ENCODE measurements around the gene DNAH6. TPM values are rescaled to one million over a fixed set of nuclear protein-coding genes. Genes with fewer than 3 reads are reported as not detected.

DNAH6 gene
- total and polyA plus RNA-seq, 9 of the 15 experiments (the other 6 are each of a cell fraction or from before 2014, with no cell fraction given): 0.01 to 0.04 (median 0.01) TPM; not detected in 5

DNA sequence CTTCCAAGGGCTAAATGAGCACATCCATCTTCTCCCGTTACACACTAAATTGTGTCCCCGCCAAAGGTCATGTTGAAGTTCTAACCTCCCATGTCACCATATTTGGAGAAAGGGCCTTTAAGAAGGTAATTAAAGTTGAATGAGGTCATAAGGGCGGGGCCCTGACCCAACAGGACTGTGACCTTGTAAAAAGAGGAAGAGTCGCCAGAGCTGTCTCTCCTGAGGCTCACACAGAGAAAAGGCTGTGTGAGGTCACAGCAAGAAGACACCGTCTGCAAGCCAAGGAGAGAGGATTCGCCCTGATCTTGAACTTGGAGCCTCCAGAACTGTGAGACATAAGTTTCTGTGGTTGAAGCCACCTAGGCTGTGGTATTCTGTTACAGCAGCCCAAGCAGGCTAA is 340.5 kb downstream of the DNAH6 start (continued):
- TF ChIP-seq JUN (IDR thresholded peaks at IDR 0.05; ENCODE audit: borderline replicate concordance, low read depth, low read length): peak; percentile 76
- TF ChIP-seq JUN (CRISPR knock-in tag; IDR thresholded peaks at IDR 0.05; ENCODE audit: borderline replicate concordance): no peak
- peak; percentile 83 for TF ChIP-seq CREM (IDR thresholded peaks at IDR 0.05; ENCODE audit: low read depth)
- no peak for TF ChIP-seq ZNF77 (CRISPR knock-in tag; IDR thresholded peaks at IDR 0.05)
- TF ChIP-seq, protein P1, sequence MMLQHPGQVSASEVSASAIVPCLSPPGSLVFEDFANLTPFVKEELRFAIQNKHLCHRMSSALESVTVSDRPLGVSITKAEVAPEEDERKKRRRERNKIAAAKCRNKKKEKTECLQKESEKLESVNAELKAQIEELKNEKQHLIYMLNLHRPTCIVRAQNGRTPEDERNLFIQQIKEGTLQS (IDR thresholded peaks at IDR 0.05): peak; percentile 78
- TF ChIP-seq, protein P1 (CRISPR knock-in tag; conservative IDR thresholded peaks at IDR 0.05): 0 out of 2 replicates have a peak, but pooled peaks have one; percentile 32
- no peak for TF ChIP-seq SRSF9 (IDR thresholded peaks at IDR 0.05; ENCODE audit: borderline replicate concordance, low read depth, low read length)
- TF ChIP-seq, protein P2, sequence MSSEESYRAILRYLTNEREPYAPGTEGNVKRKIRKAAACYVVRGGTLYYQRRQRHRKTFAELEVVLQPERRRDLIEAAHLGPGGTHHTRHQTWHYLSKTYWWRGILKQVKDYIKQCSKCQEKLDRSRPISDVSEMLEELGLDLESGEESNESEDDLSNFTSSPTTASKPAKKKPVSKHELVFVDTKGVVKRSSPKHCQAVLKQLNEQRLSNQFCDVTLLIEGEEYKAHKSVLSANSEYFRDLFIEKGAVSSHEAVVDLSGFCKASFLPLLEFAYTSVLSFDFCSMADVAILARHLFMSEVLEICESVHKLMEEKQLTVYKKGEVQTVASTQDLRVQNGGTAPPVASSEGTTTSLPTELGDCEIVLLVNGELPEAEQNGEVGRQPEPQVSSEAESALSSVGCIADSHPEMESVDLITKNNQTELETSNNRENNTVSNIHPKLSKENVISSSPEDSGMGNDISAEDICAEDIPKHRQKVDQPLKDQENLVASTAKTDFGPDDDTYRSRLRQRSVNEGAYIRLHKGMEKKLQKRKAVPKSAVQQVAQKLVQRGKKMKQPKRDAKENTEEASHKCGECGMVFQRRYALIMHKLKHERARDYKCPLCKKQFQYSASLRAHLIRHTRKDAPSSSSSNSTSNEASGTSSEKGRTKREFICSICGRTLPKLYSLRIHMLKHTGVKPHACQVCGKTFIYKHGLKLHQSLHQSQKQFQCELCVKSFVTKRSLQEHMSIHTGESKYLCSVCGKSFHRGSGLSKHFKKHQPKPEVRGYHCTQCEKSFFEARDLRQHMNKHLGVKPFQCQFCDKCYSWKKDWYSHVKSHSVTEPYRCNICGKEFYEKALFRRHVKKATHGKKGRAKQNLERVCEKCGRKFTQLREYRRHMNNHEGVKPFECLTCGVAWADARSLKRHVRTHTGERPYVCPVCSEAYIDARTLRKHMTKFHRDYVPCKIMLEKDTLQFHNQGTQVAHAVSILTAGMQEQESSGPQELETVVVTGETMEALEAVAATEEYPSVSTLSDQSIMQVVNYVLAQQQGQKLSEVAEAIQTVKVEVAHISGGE (CRISPR knock-in tag; IDR thresholded peaks at IDR 0.05): 0 out of 6 replicates have a peak, but pooled peaks of 1 of the 3 experiments have one; percentile 29
- no peak for TF ChIP-seq ZNF778 (CRISPR knock-in tag; IDR thresholded peaks at IDR 0.05)
- no peak for TF ChIP-seq TAF1 (IDR thresholded peaks at IDR 0.05; ENCODE audit: control insufficient read depth, extremely low read depth, insufficient read depth, low read length, severe bottlenecking)
- TF ChIP-seq LARP7 (IDR thresholded peaks at IDR 0.05): no peak
- TF ChIP-seq THRAP3 (IDR thresholded peaks at IDR 0.05; ENCODE audit: borderline replicate concordance): no peak
- peak; percentile 58; the same call in 1 of the 2 replicates for TF ChIP-seq MTA3 (IDR thresholded peaks at IDR 0.05; ENCODE audit: borderline replicate concordance)
- no peak for TF ChIP-seq LCOR (CRISPR knock-in tag; IDR thresholded peaks at IDR 0.05)
- TF ChIP-seq ATF1 (CRISPR knock-in tag; IDR thresholded peaks at IDR 0.05): no peak
- TF ChIP-seq ATF1 (tag; IDR thresholded peaks at IDR 0.05): peak; percentile 77
- peak; percentile 80 for TF ChIP-seq CTBP1 (IDR thresholded peaks at IDR 0.05; ENCODE audit: borderline replicate concordance)
- no peak for TF ChIP-seq C11orf30 (IDR thresholded peaks at IDR 0.05; ENCODE audit: low read depth)
- no peak for TF ChIP-seq EP300 (IDR thresholded peaks at IDR 0.05; ENCODE audit: low read length)
- TF ChIP-seq, protein P3, sequence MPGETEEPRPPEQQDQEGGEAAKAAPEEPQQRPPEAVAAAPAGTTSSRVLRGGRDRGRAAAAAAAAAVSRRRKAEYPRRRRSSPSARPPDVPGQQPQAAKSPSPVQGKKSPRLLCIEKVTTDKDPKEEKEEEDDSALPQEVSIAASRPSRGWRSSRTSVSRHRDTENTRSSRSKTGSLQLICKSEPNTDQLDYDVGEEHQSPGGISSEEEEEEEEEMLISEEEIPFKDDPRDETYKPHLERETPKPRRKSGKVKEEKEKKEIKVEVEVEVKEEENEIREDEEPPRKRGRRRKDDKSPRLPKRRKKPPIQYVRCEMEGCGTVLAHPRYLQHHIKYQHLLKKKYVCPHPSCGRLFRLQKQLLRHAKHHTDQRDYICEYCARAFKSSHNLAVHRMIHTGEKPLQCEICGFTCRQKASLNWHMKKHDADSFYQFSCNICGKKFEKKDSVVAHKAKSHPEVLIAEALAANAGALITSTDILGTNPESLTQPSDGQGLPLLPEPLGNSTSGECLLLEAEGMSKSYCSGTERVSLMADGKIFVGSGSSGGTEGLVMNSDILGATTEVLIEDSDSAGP (CRISPR knock-in tag; IDR thresholded peaks at IDR 0.05): peak; percentile 60; the same call in 1 of the 2 replicates
- TF ChIP-seq ZNF232 (CRISPR knock-in tag; IDR thresholded peaks at IDR 0.05): no peak
- no peak for TF ChIP-seq DMBX1 (CRISPR knock-in tag; IDR thresholded peaks at IDR 0.05; ENCODE audit: borderline replicate concordance)
- TF ChIP-seq NR2C1 (IDR thresholded peaks at IDR 0.05): peak; percentile 47; the same call in 1 of the 2 replicates
- peak; percentile 79 for TF ChIP-seq NR2C1 (tag; IDR thresholded peaks at IDR 0.05)
- no peak for TF ChIP-seq ZNF24 (IDR thresholded peaks at IDR 0.05)
- TF ChIP-seq HDAC8 (tag; IDR thresholded peaks at IDR 0.05): no peak
- TF ChIP-seq TCF7L2 (IDR thresholded peaks at IDR 0.05; ENCODE audit: low read depth, low read length): no peak
